Parathyroid adenoma (tissue), 2 donors: ENCODE measurements around the gene GRAMD2B.
"Not testable (repeated sequence)": the region's sequence is repeated elsewhere in the genome, so short reads cannot be mapped to it uniquely, and the experiment has no call there.

Experiments
- H2AFZ ChIP-seq: fragments of 300-600 bp; sonication (generic); one replicate; pipeline ENCODE4 v1.7.0; 2017; ENCODE audit warnings: antibody characterized with exemption, mild to moderate bottlenecking
- H3K27ac ChIP-seq: fragments of 300-600 bp; sonication (generic); one replicate; pipeline ENCODE4 v1.7.0; 2017
- H3K27me3 ChIP-seq: fragments of 300-600 bp; sonication (generic); one replicate; pipeline ENCODE4 v1.7.0; 2017; ENCODE audit warnings: low read length; ENCODE audit not compliant: control insufficient read depth, insufficient read depth
- H3K36me3 ChIP-seq: fragments of 300-600 bp; sonication (generic); one replicate; pipeline ENCODE4 v1.7.0; 2017; ENCODE audit warnings: low read length; ENCODE audit not compliant: control insufficient read depth, insufficient read depth
- H3K4me1 ChIP-seq: fragments of 300-600 bp; sonication (generic); one replicate; pipeline ENCODE4 v1.7.0; 2017; ENCODE audit warnings: control low read depth
- H3K4me2 ChIP-seq: fragments of 300-600 bp; sonication (generic); one replicate; pipeline ENCODE4 v1.7.0; 2017; ENCODE audit warnings: low read length
- H3K4me3 ChIP-seq: fragments of 300-600 bp; sonication (generic); one replicate; pipeline ENCODE4 v1.7.0; 2017; ENCODE audit warnings: low read depth, low read length
- H3K79me2 ChIP-seq: fragments of 300-600 bp; sonication (generic); one replicate; pipeline ENCODE4 v1.7.0; 2017; ENCODE audit warnings: control low read depth
- H3K9ac ChIP-seq: fragments of 300-600 bp; sonication (generic); one replicate; pipeline ENCODE4 v1.7.0; 2017; ENCODE audit warnings: mild to moderate bottlenecking
- H3K9me3 ChIP-seq: fragments of 300-600 bp; sonication (generic); one replicate; pipeline ENCODE4 v1.7.0; 2017; ENCODE audit warnings: low read length; ENCODE audit not compliant: control insufficient read depth
- TF ChIP-seq, protein P1 (sequence below): fragments of 300-600 bp; sonication (generic); IDR thresholded peaks from one replicate; pipeline ENCODE4 v1.7.0; 2017; ENCODE audit warnings: antibody characterized with exemption, mild to moderate bottlenecking
- donor health status: primary hyperparathyroidism.

GRAMD2B gene

GRCh38 chr5:126438868-126439267 is 15.7 kb downstream of the GRAMD2B start:
- TF ChIP-seq, protein P1, sequence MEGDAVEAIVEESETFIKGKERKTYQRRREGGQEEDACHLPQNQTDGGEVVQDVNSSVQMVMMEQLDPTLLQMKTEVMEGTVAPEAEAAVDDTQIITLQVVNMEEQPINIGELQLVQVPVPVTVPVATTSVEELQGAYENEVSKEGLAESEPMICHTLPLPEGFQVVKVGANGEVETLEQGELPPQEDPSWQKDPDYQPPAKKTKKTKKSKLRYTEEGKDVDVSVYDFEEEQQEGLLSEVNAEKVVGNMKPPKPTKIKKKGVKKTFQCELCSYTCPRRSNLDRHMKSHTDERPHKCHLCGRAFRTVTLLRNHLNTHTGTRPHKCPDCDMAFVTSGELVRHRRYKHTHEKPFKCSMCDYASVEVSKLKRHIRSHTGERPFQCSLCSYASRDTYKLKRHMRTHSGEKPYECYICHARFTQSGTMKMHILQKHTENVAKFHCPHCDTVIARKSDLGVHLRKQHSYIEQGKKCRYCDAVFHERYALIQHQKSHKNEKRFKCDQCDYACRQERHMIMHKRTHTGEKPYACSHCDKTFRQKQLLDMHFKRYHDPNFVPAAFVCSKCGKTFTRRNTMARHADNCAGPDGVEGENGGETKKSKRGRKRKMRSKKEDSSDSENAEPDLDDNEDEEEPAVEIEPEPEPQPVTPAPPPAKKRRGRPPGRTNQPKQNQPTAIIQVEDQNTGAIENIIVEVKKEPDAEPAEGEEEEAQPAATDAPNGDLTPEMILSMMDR: no peak
- no peaks in the 10 kb centered on the region for H3K4me1 ChIP-seq
- no peak overlapping the region for H2AFZ ChIP-seq
- H3K79me2 ChIP-seq: no peaks in the 10 kb centered on the region
- H3K9me3 ChIP-seq: no peaks in the 10 kb centered on the region
- H3K36me3 ChIP-seq: no peaks in the 10 kb centered on the region
- H3K27ac ChIP-seq: no peak overlapping the region
- no peak overlapping the region for H3K4me3 ChIP-seq
- no peak overlapping the region for H3K9ac ChIP-seq
- no peaks in the 10 kb centered on the region for H3K27me3 ChIP-seq
- H3K4me2 ChIP-seq: no peak overlapping the region

DNA sequence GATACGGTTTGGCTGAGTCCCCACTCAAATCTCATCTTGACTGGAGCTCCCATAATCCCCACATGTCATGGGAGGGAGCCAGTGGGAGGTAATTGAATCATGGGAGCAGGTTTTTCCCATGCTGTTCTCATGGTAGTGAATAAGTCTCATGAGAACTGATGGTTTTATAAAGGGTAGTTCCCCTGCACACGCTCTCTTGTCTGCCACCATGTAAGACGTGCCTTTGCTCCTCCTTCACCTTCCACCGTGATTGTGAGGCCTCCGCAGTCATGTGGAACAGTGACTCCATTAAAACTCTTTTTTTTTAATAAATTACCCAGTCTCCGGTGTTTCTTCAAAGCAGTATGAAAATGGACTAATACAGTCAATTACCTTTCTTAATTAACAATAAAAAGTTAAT is 16.5 kb downstream of the GRAMD2B start:
- H3K4me2 ChIP-seq, H3K9me3 ChIP-seq, H2AFZ ChIP-seq, H3K4me3 ChIP-seq, H3K4me1 ChIP-seq, H3K9ac ChIP-seq, H3K79me2 ChIP-seq, H3K36me3 ChIP-seq, H3K27ac ChIP-seq, H3K27me3 ChIP-seq: not testable (repeated sequence)

- Histone ChIP-seq H3K27me3 (no peaks in the 10 kb centered on the region), H3K9ac (no peak overlapping the region), H3K4me2 (no peak overlapping the region), H2AFZ (no peak overlapping the region), H3K4me3 (no peak overlapping the region), H3K4me1 (no peaks in the 10 kb centered on the region), H3K79me2 (no peaks in the 10 kb centered on the region), H3K36me3 (no peaks in the 10 kb centered on the region), H3K27ac (no peak overlapping the region), H3K9me3 (no peaks in the 10 kb centered on the region)
- TF ChIP-seq, protein P1: no peak
Observed at GRCh38 chr5:126441230-126441629, 18.0 kb downstream of the GRAMD2B start.

DNA sequence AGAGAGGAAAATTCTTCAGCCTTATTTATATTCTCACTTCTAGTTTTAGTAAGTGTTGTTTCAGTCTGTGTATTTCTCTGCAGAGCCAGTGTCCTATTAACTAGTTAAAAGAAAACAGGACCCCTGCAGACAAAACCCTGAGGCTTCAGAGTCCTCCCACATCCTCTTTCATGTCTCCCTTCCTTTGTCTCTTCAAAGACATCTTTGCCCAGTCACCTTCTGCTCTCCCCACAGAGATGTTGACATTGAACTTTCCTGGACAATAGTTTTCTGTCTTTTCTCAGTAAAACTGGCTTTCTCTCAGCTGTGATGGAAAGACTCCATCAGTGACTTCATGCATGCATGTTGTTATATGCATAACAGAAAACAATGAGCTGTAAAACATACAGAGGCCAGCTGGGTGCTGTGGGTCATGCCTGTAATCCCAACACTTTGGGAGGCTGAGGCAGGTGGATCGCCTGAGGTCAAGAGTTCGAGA is 20.2 kb downstream of the GRAMD2B start:
- Histone ChIP-seq H3K27ac (no peak overlapping the region), H3K9ac (no peak overlapping the region), H3K4me2 (no peak overlapping the region), H3K4me1 (no peaks in the 10 kb centered on the region), H3K79me2 (no peaks in the 10 kb centered on the region), H3K27me3 (no peaks in the 10 kb centered on the region), H3K36me3 (no peaks in the 10 kb centered on the region), H3K4me3 (no peak overlapping the region), H3K9me3 (no peaks in the 10 kb centered on the region), H2AFZ (no peak overlapping the region)
- TF ChIP-seq, protein P1: no peak

DNA sequence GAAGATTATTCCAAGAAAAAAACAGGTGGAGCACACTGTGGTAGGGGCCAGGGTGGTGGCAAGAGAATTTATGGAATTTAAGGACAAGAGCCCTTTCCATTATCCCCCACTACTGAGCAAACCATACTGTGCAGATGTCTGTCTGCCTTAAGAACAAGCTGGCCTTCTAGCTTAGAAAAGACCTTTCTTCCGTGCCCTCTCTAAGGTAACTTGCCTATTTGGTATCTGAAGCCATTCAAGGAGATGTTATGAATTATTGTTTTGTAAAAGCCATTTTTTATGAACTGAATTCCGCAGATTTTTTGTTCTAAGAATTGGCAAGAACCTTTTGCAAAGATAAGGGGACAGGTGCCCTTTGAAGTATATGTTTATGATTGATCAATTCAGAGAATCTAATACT is 20.9 kb downstream of the GRAMD2B start:
- Histone ChIP-seq H2AFZ (no peak overlapping the region), H3K4me3 (no peak overlapping the region), H3K9me3 (no peaks in the 10 kb centered on the region), H3K4me1 (no peaks in the 10 kb centered on the region), H3K9ac (no peak overlapping the region), H3K36me3 (no peaks in the 10 kb centered on the region), H3K27me3 (no peaks in the 10 kb centered on the region), H3K4me2 (no peak overlapping the region), H3K27ac (no peak overlapping the region), H3K79me2 (no peaks in the 10 kb centered on the region)
- TF ChIP-seq, protein P1: no peak
